SU-DHL-6 (cell line): ENCODE data around the gene PRRC2C.

Source experiments
- CTCF ChIP-seq: fragments of 200-600 bp; sonication (generic); IDR thresholded peaks from one replicate; pipeline ENCODE4 v1.5.1; 2017; ENCODE audit warnings: antibody characterized with exemption, mild to moderate bottlenecking, low read length, moderate library complexity; ENCODE audit not compliant: insufficient read depth, poor library complexity, severe bottlenecking
- EZH2phosphoT487 ChIP-seq: fragments of 200-600 bp; sonication (generic), shearing (Covaris generic); conservative IDR thresholded peaks from 2 replicates; pipeline ENCODE4 v1.6.1; 2018; ENCODE audit warnings: mild to moderate bottlenecking, antibody characterized with exemption, low read length, moderate library complexity, mixed read lengths

GRCh38 chr1:171515299-171515698 is 30.0 kb downstream of the PRRC2C start:
- TF ChIP-seq CTCF (no peak), EZH2phosphoT487 (no peak)
